HepG2 (cell line): Measurements from ENCODE around the gene PLCXD3. TPM values are rescaled to one million over a fixed set of nuclear protein-coding genes. Genes with fewer than 3 reads are reported as not detected.

Source experiments
- ATAC-seq: fragments of 200-7000 bp; cut with Tn5 transposase; 3 replicates; pipeline ENCODE4 v1.9.1; 2020; ENCODE audit warnings: mild to moderate bottlenecking, moderate library complexity
- BruUV-seq: library from RNA; stranded (reverse); fragments of 400-500 nt; replicated peaks from 2 replicates; lab custom pipeline; 2021; lab: Mats Ljungman, UMichigan
- CTCF ChIA-PET: fragments of 300-600 bp; formaldehyde crosslinking; extraction: SDS; loops from one replicate; lab custom pipeline; 2021; ENCODE audit warnings: low total read pairs, inconsistent platforms, low intra/inter-chr PET ratio; lab: Yijun Ruan, JAX
- POLR2A ChIA-PET: fragments of 350-600 bp; sonication (Branson Sonifier 250); formaldehyde crosslinking; loops from one replicate; lab custom pipeline; 2020; ENCODE audit warnings: antibody characterized with exemption, inconsistent platforms; lab: Yijun Ruan, JAX
- DNase-seq: peaks from one replicate; pipeline ENCODE4 v3.0.0-alpha.2; 2015; ENCODE audit warnings: low spot score
- FAIRE-seq: peaks from 3 replicates; lab custom pipeline; 2011; peaks lifted over from hg19 to GRCh38; lab: Jason Lieb, UNC
- H2AFZ ChIP-seq: one replicate; pipeline ENCODE4 v1.6.1; 2011; ENCODE audit warnings: low read length, inconsistent platforms
- H3K27ac ChIP-seq: fragments of 300-600 bp; 3 replicates; pipeline ENCODE4 v1.8.0; 2011; ENCODE audit warnings: mixed run types, mild to moderate bottlenecking, mixed read lengths, low read length, inconsistent platforms; ENCODE audit not compliant: insufficient read depth; ENCODE audit errors: extremely low read length
- H3K27me3 ChIP-seq, 2 experiments: fragments of 200-600 bp in 1 of 2; 2 replicates in 1 of 2; 3 replicates in 1 of 2; pipeline versions ENCODE4 v1.6.0 to v1.8.0; 2011; ENCODE audit warnings: low read length in 2 of 2, mild to moderate bottlenecking in 2 of 2, moderate library complexity in 2 of 2, inconsistent platforms in 1 of 2; ENCODE audit not compliant: insufficient read depth in 2 of 2, control insufficient read depth in 1 of 2
- H3K36me3 ChIP-seq, 2 experiments: fragments of 200-600 bp in 1 of 2; replicated peaks in 1 of 2; 2 replicates in 1 of 2; 3 replicates in 1 of 2; pipeline versions ENCODE4 v1.5.1 to v1.8.0; 2011; ENCODE audit warnings: low read length in 2 of 2, inconsistent platforms in 1 of 2; ENCODE audit not compliant: insufficient read depth in 2 of 2, control insufficient read depth in 1 of 2
- H3K4me1 ChIP-seq: 2 replicates; pipeline ENCODE4 v1.5.1; 2012; ENCODE audit warnings: low read length, inconsistent platforms; ENCODE audit not compliant: insufficient read depth
- H3K4me2 ChIP-seq: 2 replicates; pipeline ENCODE4 v1.6.0; 2011; ENCODE audit warnings: low read depth, low read length, inconsistent platforms
- H3K4me3 ChIP-seq, 3 experiments: fragments of 200-600 bp in 1 of 3; sonication (generic), shearing (Covaris generic) in 1 of 3; replicated peaks in 1 of 3; 2 replicates each; pipeline ENCODE4 v1.5.1; 2011 to 2016; ENCODE audit warnings: low read length in 3 of 3, inconsistent platforms in 2 of 3, low read depth in 2 of 3, mild to moderate bottlenecking in 2 of 3, control low read depth in 1 of 3, mixed read lengths in 1 of 3; ENCODE audit not compliant: insufficient read depth in 1 of 3
- H3K79me2 ChIP-seq: one replicate; pipeline ENCODE4 v1.6.1; 2011; ENCODE audit warnings: low read length, inconsistent platforms; ENCODE audit not compliant: insufficient read depth
- H3K9ac ChIP-seq: 2 replicates; pipeline ENCODE4 v1.6.0; 2011; ENCODE audit warnings: mild to moderate bottlenecking, low read depth, low read length, inconsistent platforms; ENCODE audit not compliant: insufficient read depth
- H3K9me3 ChIP-seq: 2 replicates; pipeline ENCODE4 v1.5.1; 2012; ENCODE audit warnings: mild to moderate bottlenecking, low read length
- H4K20me1 ChIP-seq: 2 replicates; pipeline ENCODE4 v1.6.0; 2011; ENCODE audit warnings: inconsistent platforms, mild to moderate bottlenecking, low read length, moderate library complexity; ENCODE audit not compliant: insufficient read depth
- ATF6 ChIP-seq: sonication (generic); formaldehyde crosslinking; conservative IDR thresholded peaks from 2 replicates; pipeline ENCODE4 v1.4.0; 2020; ENCODE audit warnings: missing genetic modification reagents
- BCLAF1 ChIP-seq: fragments of 450-650 bp; IDR thresholded peaks from 2 replicates; pipeline ENCODE4 v1.6.1; 2017; ENCODE audit warnings: mild to moderate bottlenecking
- EHMT2 ChIP-seq: fragments of 200-600 bp; sonication (generic); IDR thresholded peaks from 2 replicates; pipeline ENCODE4 v1.7.0; 2017; ENCODE audit warnings: antibody characterized with exemption, low read depth, low read length, borderline replicate concordance
- MXD4 ChIP-seq: IDR thresholded peaks from 2 replicates; pipeline ENCODE4 v1.6.1; 2016; ENCODE audit warnings: mild to moderate bottlenecking, missing biosample characterization, missing genetic modification reagents
- SP1 ChIP-seq, 2 experiments: fragments of 450-650 bp in 1 of 2; sonication (generic) in 1 of 2; formaldehyde crosslinking in 1 of 2; IDR thresholded peaks; 2 replicates each; pipeline versions ENCODE4 v1.4.0 to v1.6.1; 2016 to 2020; ENCODE audit warnings: missing genetic modification reagents in 1 of 2
- TCF7 ChIP-seq: sonication (generic); IDR thresholded peaks from 2 replicates; pipeline ENCODE4 v1.6.1; 2016; ENCODE audit warnings: antibody characterized with exemption, low read depth
- ZNF10 ChIP-seq: sonication (generic); formaldehyde crosslinking; IDR thresholded peaks from 2 replicates; pipeline ENCODE4 v1.4.0; 2020; ENCODE audit warnings: mild to moderate bottlenecking, low read depth, missing genetic modification reagents, borderline replicate concordance
- ZNF264 ChIP-seq: sonication (generic); formaldehyde crosslinking; IDR thresholded peaks from 2 replicates; pipeline ENCODE4 v1.4.0; 2020; ENCODE audit warnings: missing genetic modification reagents
- WGBS: methylation state at CpG from one replicate; pipeline ENCODE4 v1.1.6; 2017; ENCODE audit warnings: low lambda C conversion rate; 5-methylcytosine and 5-hydroxymethylcytosine counted together
- in situ Hi-C: cut with HindIII; loops from 2 replicates; pipeline ENCODE4 v1.10.0; 2017; ENCODE audit warnings: low pct_unique_long_range_greater_than_20kb; ENCODE audit not compliant: extremely low pct_ligation_motif_present
- intact Hi-C: fragments of 100-400 bp; cut with micrococcal nuclease; formaldehyde crosslinking; loops from one replicate; pipeline ENCODE4 v1.10.0; 2022; ENCODE audit not compliant: unreplicated experiment
- polyA plus RNA-seq, 8 experiments: library from polyadenylated mRNA; depleted of rRNA in 3 of 8; stranded (reverse) in 7 of 8; unstranded in 1 of 8; fragments of >200 nt; fragmentation: Illumina TruSeq in 4 of 8; extraction: Trizol in 4 of 8; gene quantifications; 2 replicates each; pipeline versions ENCODE4 v1.2.1 to v1.2.3, GENCODE V29; 2011 to 2016; ENCODE audit warnings: low read depth in 4 of 8, missing spikeins in 1 of 8, mixed read lengths in 1 of 8; ENCODE audit not compliant: insufficient read depth in 1 of 8
- total RNA-seq, 5 experiments: library from RNA; depleted of rRNA; stranded (reverse); fragments of >200 nt; fragmentation: Illumina TruSeq; extraction: Trizol; gene quantifications; 2 replicates each; pipeline ENCODE4 v1.2.3, GENCODE V29; 2016; ENCODE audit warnings: low read depth in 1 of 5

PLCXD3 gene
- total and polyA plus RNA-seq, 2 of the 13 experiments (the other 11 are each of a cell fraction or from before 2014, with no cell fraction given): not detected

GRCh38 chr5:41404757-41405156 lies 105.6 kb downstream of the PLCXD3 start:
- ChIA-PET CTCF (no interaction called here), POLR2A (no interaction called here)
- BruUV-seq: no TSS peak
- Histone ChIP-seq H4K20me1 (no peaks in the 10 kb centered on the region), H3K9ac (no peak overlapping the region), H3K4me1 (peaks cover 44% of the 10 kb centered on the region), H3K36me3 (no peaks in the 10 kb centered on the region), H2AFZ (no peak overlapping the region), H3K4me2 (no peak overlapping the region), H3K27me3 (no peaks in the 10 kb centered on the region), H3K4me3 (no peak overlapping the region), H3K9me3 (no peaks in the 10 kb centered on the region; the same call in 1 of the 2 replicates), H3K79me2 (no peaks in the 10 kb centered on the region), H3K27ac (no peak overlapping the region)
- FAIRE-seq (no peak), ATAC-seq (no peak), DNase-seq (no peak)
- TF ChIP-seq ZNF10: no peak
- no peak for TF ChIP-seq BCLAF1
- no peak for TF ChIP-seq MXD4 (CRISPR knock-in tag)
- intact Hi-C loops (loop anchor here (10.0 kb wide), 1 partner anchor 410 kb away; no protein-coding TSS in a partner anchor), in situ Hi-C loops (no loop called here)

- Histone ChIP-seq H2AFZ (no peak overlapping the region), H3K36me3 (no peaks in the 10 kb centered on the region), H3K9me3 (peaks cover 6% of the 10 kb centered on the region), H3K4me2 (no peak overlapping the region), H3K27ac (no peak overlapping the region), H3K9ac (no peak overlapping the region), H4K20me1 (no peaks in the 10 kb centered on the region), H3K27me3 (no peaks in the 10 kb centered on the region), H3K4me1 (peaks cover 38% of the 10 kb centered on the region), H3K79me2 (no peaks in the 10 kb centered on the region), H3K4me3 (no peak overlapping the region)
- FAIRE-seq (no peak), ATAC-seq (no peak), DNase-seq (no peak)
- TF ChIP-seq ZNF264 (CRISPR knock-in tag) (no peak), TCF7 (no peak), EHMT2 (no peak), SP1 (IDR thresholded peaks at IDR 0.05) (no peak), SP1 (CRISPR knock-in tag; IDR thresholded peaks at IDR 0.05) (no peak), ATF6 (no peak)
- POLR2A ChIA-PET: no interaction called here
- CTCF ChIA-PET: no interaction called here
- WGBS: 80% methylated on average over 3 of the region's 3 CpGs
- intact Hi-C loops (loop anchor here (10.0 kb wide), 1 partner anchor 409 kb away; no protein-coding TSS in a partner anchor), in situ Hi-C loops (no loop called here)
- BruUV-seq: no TSS peak
These were observed 106.6 kb downstream of the PLCXD3 start for GRCh38 chr5:41403846-41404245.
